Anterior cingulate cortex (tissue), 58 donors: ENCODE results near the gene KRT17.
"Not testable (repeated sequence)": the region's sequence is repeated elsewhere in the genome, so short reads cannot be mapped to it uniquely, and the experiment has no call there.

ENCODE experiments used
- DNase-seq, 58 donors: peaks; one replicate each; lab custom pipeline; 2025; lab: John Stamatoyannopoulos, UW

The KRT17 gene

DNA sequence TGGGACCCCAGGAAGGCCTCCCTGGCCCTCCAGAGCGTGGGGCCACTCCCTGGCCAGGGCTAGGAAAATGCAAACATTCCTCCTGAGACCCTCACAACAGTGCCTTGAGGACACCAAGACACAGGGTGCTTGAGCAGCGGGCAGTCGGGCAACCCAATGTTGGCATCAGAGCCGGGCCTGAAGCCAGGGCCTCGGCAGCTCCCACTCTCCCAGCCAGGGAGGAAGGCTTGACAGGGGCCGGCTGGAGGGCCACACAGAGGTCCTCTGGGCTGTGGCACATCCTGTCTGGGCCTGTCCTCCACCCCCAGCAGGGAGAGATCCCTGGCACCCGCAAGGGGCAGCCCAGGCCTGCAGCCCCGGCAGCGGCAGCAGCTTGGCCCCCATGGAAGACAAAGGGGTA is 12.3 kb upstream of the KRT17 start:
- no peak for DNase-seq

DNA sequence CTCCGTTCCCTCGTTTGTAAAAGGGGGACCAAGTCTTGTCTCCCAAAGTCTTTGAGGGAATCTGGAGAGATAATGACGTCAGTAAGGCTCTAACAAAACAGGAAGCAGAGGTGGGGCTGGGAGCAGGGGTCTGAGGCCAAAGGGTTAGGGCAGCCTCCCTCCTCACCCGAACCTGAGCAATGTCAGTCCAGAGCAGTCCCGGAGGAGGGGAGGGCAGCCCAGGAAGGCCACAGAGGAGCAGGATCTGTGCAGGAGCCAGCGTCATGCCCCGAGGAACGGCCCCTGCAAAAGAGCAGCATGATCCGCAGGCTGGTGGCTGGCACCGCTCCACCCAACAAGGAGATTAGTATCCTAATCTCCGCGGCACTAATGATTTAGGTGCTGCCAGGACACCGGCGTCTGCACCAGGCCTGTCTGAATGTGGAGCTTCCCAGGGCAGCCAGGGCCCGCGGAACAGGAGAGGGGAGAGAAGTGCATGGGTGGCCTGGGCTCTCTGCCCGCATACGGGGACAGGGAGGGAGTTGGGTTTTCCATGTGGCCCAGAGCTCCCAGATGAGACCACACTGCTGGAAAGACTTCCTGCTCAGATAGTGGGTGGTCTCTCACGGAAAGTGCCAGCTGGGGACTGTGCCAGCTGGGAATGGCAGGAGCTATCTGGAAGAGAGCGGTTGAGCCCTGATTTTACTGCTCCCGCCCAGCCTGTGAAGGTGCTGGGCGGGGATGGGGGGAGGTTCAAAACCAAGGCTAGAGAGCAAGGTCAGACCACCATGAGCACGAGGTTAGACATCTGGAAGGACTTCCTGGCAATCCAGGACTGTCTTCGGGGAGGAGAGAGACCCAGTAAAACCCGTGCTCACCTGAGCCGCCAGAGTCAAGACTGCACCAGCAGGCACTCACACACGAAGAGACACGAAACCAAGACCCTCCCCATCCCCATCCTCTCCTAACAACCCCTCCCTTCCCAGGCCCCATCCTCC is 11.0 kb upstream of the KRT17 start:
- DNase-seq: no peak

GRCh38 chr17:41634639-41635038 is 10.3 kb upstream of the KRT17 start:
- DNase-seq: no peak

GRCh38 chr17:41633556-41634199 is 9.3 kb upstream of the KRT17 start:
- DNase-seq: no peak

- DNase-seq: no peak
Measured at GRCh38 chr17:41632482-41633105, 8.2 kb upstream of the KRT17 start.

- DNase-seq: no peak
Measured at GRCh38 chr17:41631898-41632285, 7.5 kb upstream of the KRT17 start.

GRCh38 chr17:41631025-41631897 is 6.9 kb upstream of the KRT17 start:
- DNase-seq: no peak

DNA sequence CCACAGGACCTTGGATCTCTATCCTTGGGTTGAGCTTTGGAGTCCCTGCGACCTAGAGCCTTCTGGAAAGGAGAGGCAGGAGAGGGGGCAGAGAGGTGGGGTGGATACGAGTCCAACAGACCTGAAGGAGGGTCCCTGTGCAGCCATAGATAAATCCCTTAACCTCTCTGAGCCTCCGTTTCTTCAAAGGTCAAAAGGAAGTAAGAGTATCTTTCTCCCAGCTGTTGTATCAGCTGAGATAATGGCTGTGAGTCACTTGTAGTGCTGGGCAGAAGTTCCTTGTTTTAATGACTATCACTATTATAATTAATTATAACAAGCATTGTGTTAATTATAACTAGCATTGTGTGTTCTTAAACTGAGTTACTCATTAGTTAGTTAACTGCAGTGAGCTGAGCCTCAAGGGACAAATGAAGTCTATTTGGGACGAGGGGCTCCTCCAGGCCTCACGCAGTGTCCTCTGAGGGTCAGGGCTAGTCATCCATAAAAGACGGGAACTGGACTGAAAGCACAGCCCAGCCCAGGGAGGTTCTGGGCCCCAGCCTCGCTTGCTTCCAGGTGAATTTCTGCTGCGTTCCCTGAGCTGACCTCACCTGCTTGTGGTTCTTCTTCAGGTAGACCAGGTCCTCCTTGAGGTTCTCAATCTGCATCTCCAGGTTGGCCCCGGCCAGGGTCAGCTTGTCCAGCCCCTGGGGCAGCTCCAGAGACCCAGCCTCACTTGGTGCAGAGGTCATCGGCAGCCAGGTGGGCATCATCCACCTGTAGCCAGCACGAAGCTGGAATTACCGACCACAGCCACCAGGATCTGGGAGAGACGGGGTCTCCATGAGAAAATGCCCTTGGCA is 5.7 kb upstream of the KRT17 start:
- no peak for DNase-seq

- DNase-seq: no peak
Measured at GRCh38 chr17:41629316-41629715, 4.9 kb upstream of the KRT17 start.

DNA sequence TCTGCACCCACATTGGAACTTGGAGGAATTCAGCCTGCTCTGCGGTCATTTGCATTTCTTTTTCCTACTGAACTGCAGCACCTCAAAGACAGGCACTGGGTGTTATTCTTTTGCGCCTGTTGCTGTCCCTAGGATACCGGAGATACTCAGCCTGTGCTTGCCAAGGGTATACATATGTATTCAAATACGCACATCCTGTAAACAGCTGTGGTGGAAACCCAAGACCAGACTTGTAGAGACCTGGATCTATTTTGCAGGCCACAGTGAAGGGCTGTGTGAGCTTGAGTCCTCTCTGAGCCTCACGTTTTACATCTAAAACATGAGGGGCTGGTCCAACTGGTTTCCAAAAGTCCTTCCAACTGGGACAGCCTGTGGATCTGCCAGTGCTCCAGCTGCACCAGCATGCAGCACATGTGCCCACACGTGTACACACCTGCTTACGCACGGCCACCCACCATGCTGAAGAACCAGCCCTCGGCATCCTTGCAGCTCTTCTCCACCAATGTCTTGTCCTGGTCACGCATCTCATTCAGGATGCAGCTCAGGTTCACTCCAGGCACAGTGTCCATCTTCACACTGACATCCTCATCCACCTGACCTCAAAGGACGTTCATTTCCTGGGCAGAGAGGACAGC is 4.4 kb upstream of the KRT17 start:
- not testable (repeated sequence) for DNase-seq

DNA sequence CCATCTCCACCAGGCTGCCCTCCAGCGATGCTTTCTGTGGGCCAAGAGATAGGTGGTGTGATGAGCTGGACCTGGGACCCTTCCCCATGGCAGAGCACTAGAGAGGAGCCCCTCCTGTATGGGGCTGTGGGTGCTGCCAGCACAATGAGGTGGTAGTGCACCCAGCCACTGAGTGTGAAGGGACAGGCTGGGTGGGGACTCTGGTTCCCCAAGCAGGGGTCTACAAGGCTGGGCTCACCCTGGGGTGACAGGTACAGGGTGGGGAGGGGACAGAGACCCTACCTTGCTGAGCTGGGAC is 3.6 kb upstream of the KRT17 start:
- DNase-seq: not testable (repeated sequence)

- no peak for DNase-seq
Measured at GRCh38 chr17:41627316-41628072, 3.1 kb upstream of the KRT17 start.

- DNase-seq: not testable (repeated sequence)
Measured at GRCh38 chr17:41626914-41627295, 2.5 kb upstream of the KRT17 start.

DNA sequence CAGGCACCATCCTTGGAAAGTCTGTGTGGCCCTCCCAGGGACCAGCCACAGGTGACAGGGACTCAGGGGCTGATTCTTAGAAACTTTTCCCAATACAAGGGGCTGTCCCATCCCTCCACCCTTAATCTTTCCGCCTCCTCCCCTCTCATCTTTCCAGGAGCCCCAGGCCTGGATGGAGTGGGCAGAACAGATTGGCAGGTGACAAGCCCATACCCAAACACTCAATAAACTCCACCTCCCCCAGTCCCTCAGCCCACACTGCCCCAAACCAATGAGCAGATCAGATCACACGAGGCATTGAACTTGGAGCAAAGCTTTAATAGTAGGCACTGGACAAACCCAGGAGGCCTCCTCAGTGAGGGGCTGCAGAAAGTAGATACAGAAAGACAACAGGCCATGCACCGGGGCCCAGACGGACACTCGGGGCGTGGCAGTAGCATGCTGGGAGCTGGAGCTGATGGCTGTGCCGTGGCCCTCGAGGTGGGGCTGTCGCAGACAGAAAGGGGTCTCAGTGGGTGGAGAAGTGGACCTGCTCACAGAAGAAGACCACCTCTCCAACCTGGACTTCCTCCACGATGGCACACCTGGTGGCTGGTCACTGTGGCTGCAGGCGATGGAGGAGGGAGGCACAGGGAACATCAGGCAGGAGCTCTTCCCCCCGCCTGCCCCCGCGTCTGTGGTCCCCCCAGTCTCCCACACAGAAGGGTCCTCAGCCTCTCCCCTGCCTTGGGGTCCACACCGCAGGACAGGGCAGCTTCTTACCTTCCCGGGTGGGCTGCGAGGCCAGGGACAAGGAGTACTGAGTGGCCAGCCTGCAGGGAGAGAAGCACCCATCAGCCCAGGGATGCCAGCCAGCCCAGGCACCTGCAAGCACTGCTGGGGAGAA is 1.9 kb upstream of the KRT17 start:
- DNase-seq: not testable (repeated sequence)

DNA sequence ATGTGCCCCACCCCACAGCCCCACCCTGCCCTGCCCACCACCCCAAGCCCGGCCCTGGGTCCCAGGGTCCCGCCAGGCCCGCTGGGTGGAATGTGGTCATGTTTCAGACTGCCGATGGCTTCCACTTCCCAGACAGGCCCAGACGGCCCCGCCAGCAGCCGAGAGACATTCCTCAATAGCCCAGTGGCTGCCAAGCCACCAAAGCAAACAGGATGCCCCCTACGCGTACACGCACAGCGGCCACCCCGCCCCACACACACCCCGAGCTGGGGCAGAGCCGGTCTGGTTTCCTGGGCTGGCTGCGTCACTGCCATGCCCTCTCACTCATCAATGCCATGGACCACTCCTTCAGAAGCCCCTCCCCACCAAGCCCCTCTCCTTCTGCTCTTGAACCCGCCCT is 1.2 kb upstream of the KRT17 start:
- no peak for DNase-seq

- DNase-seq: not testable (repeated sequence)
Measured at GRCh38 chr17:41623184-41623861, 1.1 kb downstream of the KRT17 start.
